ENCODE measurements around the gene SRA1.

SRA1 gene

DNA sequence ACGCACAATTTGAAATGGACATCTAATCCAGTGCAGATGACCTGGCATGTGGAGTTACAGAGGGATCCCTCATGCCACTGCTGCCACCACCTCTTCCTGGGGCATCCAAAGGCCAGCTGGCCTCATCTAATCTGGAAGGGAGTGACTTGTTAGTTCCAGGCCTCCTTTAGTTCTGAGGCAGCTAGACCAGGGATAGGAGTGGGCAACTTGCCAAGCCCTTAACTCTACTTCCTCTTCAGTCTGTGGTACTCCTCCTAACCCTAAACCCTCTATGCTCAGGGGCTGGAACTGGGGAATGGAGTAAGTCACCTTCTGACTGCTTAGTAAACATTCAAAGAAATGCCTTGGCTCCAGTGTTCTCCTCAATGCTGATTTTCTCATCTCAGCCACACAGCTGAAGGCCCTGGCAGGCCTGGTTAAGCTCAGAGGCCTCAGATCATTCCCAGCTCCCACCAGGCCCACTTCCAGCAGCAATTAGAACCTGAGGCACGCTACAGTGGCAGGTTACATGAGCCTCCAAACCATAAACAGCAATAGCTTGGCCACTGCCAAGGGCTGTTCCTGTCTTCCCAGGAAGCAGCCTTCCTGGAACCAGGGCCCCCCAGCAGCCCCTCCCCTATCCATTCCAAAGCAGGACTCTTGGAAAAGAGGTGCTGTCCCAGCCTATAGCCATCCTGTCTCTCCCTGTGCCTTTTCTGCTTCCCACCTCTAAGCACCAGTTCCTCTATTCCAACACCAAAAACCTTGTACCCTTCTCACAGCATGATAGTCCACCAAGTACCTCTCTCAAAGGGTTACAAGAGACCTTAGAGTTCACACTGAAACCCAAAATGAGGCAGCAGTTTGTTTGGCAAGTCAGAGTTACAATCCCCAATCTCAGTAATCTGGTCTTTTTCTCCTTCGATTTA, 7.8 kb downstream of the SRA1 start:
- no peak for DNase-seq

DNA sequence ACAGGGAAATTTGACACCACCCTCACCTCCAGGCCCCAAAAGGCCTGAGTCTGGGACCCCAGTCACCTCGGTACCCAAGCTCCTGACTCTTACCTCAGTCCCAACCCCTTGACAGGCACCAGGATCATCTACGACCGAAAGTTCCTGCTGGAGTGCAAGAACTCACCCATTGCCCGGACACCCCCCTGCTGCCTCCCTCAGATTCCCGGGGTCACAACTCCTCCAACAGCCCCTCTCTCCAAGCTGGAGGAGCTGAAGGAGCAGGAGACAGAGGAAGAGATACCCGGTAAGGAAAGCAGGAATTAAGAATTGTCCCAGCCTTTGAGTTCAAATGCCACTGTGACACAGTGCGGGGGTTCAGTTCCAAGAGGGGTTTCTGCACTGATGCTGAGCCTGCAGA, 8.5 kb downstream of the SRA1 start:
- DNase-seq = no peak

DNA sequence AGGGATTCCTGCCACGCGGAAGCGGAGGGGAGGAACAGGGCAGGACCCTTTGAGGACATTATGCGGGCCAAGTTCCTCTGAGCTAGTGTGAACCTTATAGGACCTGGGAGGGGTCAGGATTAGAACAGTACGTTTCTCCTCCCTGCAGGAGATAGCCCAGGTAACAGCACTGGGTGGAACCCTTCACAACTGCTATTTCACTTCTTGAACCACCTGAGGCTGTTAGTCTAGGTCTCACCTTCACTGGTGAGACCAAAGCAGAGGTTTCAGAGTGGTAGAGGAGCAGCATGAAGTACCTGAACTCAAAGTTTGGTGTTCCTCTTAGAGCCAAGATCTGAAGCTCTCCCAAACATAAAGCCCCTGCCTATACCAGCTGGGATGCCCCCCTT, 9.0 kb downstream of the SRA1 start:
- no peak for DNase-seq

DNA sequence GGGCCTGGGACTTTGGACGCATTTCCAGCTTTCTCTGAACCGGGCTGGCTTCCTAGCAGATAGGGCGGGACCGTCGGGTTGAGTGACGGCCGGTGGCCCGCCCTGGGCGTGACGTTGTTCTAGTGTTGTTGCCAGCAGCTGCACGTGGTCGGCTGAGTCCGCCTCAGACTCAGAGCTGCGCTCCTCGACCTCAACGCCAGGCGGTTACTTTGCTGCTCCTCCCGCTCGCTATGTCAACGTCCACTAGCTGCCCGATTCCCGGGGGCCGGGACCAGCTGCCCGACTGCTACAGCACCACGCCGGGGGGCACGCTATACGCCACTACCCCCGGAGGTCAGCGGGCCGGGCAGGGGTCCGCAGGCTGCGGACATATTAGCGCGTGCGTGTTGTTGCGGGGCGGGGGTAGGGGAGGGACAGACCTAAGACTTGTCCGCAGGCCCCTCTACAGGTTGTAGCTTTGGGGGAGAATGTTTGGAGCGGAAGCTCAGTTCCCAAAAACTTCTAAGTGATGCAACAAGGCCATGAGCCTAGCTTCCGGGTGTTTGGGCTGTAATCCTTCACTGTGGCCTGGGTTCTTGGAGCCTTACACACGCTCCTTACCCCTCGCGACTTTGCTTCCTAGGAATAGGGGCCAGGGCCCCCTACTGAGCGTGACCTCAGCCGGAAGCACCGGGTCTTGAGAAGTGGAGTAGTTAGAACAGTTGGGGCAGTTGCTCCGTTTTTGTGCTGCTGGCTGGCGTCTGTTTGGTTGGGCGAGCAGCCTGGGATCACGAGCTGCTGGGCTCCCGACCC, 9.6 kb downstream of the SRA1 start, which contains the start of gene EIF4EBP3:
Gene EIF4EBP3 (plus strand): TSS at position 155 of the 792 bp plus-strand sequence. CDS start 76 bp downstream, at position 231.
- peak; percentile 88 for DNase-seq

DNA sequence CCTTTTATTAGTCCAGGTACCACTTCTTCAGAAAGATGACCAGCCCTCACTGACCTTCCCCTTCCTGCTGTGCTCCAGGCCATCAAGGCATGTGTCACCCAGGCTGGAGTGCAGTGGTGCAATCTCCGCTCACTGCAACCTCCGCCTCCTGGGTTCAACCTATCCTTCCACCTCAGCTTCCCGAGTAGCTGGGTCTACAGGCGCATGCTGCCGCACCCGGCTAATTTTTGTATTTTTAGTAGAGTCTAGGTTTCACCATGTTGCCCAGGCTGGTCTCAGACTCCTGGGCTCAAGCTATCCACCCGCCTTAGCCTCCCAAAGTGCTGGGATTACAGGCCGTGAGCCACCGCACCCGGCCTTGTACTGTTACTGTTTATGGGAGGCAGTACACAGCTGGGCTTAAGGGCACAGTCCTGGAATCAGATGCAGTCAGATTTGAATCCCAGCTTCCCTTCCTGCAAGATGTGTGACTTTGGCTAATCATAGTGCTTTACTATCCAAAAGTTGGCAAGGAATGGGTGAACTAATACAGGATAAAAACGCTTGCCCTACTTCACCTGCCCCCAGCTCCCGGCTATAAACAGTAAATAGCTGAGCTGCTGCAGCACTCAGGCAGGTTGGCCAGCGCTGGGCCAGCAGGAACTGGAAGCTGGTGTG, 10.3 kb downstream of the SRA1 start:
- no peak for DNase-seq

DNA sequence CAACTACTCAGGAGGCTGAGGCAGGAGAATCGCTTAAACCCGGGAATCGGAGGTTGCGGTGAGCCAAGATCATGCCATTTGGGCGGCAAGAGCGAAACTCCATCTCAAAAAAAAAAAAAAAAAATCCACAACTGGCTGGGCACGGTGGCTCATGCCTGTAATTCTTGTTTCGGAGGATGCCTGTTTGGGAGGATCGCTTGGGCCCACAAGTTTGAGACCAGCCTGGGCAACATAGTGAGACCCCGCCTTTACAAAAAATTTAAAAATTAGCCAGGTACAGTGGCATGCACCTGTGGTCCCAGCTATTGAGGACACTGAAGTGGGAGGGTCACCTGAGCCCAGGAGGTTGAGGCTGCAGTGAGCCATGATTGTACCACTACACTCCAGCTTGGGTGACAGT, 11.7 kb downstream of the SRA1 start:
- DNase-seq = no peak

DNA sequence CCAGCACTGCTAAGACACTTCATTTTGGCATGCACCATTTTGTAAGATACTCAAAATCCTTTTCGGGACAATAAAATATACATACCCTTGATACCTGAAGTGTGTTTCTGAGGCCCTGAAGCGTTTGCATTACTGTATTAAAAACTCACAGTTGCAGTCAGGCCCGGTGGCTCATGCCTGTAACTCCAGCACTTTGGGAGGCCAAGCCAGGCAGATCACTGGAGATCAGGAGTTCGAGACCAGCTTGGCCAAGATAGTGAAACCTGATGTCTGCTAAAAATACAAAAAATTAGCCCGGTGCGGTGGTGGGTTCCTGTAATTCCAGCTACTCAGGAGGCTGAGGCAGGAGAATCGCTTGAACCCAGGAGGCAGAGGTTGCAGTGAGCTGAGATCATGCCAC, 12.3 kb downstream of the SRA1 start:
- no peak for DNase-seq

DNA sequence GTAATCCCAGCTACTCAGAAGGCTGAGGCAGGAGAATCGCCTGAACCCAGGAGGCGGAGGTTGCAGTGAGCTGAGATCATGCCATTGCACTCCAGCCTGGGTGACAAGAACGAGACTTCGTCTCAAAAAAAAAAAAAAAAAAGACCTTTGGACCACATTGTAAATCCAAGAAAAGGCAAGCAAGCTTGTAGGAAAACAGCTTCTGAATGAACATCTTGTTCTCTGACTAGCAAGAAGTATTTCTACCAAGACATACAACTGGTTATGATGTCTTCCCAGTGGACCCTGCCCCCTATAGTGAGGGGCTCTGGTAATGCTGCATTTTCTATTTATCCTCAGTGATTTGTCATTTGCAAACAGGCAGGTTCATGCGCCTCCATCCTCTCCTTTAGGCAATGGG, 14.3 kb downstream of the SRA1 start:
- no peak for DNase-seq

DNA sequence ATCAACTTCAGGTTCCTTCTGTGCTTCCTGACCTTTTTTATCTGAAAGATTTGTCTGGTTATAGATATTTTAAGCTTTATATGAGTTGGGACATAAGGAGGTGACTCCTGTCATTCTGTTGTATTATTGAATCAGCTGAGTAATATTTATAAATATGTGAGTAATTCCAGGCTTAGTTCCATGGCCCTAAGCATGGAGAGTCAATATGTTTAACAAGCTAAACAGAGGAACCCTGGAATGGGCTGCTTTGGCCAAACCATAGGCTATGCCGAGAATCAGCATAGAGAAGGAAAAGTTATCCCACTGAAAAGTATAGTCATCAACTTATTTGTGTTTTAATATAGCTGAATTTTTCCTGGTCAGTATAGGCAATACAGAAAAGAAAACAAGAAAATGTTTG, 17.0 kb downstream of the SRA1 start:
- no peak for DNase-seq

DNA sequence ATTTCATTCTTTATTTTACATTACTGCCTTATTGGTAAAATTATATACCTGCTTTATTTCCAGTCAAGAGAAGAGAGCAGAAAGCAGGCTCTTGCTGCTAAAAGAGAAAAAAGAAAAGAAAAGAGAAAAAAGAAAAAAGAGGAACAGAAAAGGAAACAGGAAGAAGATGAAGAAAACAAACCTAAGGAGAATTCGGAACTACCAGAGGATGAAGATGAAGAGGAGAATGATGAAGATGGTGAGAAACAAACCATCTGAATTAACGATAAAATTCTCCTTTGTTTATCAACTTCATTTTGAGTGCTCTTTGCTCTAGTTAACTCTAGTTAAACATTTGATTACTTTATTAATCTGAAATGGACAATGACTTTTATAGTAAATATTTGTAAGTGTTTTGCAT, 33.3 kb downstream of the SRA1 start:
- no peak for DNase-seq

DNA sequence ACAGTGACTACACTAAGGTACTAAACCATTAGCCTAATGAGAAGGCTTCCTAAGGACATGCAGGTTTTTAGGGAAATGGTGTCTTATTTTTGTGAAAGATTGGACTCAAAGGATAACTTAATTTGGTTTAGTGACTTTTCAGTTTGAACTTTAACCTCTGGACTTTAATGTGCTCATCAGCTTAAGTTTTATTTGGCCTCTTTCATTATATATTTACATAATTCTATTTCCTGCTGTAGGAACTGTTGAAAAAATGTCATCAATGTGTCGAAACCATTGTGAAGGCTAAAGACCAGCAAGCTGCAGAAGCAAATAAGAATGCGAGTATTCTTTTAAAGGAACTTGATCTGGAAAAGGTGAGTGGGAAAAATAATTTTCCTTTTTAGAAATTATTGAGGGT, 44.1 kb downstream of the SRA1 start:
- DNase-seq = no peak

DNA sequence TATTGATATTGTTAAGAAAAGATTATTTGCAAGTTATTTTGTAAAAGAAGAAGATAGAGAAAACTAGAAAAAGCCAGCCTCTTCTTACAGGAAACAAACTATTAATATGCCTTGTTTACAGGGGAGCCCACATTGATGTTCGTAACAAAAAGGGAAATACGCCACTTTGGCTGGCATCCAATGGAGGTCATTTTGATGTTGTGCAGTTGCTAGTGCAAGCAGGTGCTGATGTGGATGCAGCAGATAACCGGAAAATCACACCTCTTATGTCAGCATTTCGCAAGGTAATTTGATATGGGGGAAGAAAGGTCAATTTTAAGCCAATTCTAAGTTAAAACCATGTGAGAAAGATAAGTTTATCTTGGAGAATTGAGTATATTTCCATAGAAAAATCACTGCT, 47.4 kb downstream of the SRA1 start:
- DNase-seq = no peak

DNA sequence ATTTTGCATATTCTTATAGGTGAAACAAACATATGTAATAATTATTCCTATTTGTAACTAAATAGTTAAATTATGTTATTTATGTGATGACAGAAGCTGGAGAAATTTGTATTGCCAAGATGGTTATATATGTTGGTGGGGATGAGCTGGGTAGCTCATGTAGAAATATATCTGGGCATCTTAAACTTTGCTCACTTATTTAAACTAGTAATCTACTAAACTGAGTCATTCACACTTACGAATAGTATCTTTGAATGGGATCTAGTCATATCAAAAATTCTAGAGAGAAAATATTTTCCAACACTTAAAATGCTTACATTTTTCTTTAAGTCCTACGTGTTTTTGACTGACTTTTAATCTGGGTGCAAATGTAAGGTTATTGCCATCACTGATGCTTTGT, 54.4 kb downstream of the SRA1 start:
- no peak for DNase-seq
